HS-5 (cell line): ENCODE measurements around the gene NTRK2.

Source experiments
- DNase-seq: peaks from one replicate; pipeline ENCODE4 v3.0.0-alpha.2; 2012; ENCODE audit warnings: low read depth

NTRK2 gene

GRCh38 chr9:84681516-84682285 is 12.2 kb downstream of the NTRK2 start:
- no peak for DNase-seq

DNA sequence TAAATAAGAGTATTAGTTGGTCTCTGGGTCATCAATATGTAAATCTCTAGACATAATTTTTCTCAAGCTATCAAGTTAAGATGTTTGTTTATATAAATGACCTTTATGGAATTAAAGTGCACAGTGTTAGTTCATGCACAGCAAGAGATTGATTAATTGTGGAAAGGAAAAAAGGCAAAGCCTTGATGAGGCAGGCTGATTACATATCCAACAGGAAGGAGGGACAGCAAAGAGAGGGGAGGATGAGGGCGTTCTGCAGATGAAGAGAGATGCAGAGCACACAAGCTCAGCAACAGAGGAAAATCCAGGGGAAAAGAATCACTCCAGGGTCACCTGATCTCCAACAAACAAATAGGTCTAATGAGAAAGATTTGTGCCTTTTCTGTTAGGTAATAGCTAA is 16.5 kb downstream of the NTRK2 start:
- DNase-seq: no peak

- no peak for DNase-seq
Measured at GRCh38 chr9:84688956-84689355, 19.4 kb downstream of the NTRK2 start.

GRCh38 chr9:84691634-84692033 is 22.1 kb downstream of the NTRK2 start:
- DNase-seq: no peak

GRCh38 chr9:84694248-84694647 is 24.7 kb downstream of the NTRK2 start:
- no peak for DNase-seq

DNA sequence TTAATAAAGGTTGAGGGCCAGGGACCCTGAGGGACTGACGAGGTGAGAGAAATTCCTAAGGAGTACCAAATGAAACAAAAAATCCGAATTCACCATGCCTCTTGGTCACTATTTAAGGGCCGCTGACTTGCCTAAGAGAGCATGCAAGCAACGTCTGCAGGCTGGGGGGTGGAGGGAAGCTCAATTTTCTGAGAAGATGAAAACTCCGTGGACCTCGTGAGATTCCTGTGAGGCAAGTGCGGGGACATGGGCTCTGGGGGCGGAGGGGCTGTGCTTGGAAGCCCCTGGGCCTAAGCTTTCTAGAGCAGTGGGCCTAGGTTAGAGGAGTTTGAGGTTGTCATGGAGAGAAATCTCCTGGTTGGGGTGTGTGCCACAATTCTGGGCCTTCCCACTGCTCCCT is 27.5 kb downstream of the NTRK2 start:
- no peak for DNase-seq

DNA sequence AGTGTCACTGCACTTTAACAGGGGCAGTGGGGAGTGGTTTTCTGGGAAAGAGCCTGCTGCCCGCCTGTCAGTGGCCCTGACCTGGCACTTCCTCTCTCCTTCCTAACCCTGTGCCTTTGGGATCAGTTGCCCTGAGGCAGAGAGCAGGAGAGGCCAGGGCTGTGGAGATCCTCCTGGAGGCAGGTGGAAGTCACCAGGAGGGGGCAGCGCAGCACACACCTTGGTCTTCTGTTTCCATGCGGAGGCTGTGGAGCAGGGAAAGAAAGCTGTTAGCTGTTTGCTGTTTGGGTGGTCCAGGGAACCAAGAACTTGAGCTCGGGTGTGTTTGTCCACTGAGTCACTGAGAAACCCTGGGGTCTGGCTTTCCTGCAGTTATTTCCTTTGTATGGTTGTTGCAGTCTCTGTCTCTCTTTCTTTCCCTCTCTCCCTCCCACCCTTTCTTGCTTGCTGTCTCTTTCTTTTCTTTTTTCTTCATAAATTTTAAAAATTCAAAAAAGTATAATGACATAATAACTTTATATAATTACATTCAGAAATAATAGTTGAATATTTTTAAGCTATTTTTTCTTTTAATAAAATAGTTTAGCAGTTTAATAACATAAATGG is 28.1 kb downstream of the NTRK2 start:
- DNase-seq: no peak

DNA sequence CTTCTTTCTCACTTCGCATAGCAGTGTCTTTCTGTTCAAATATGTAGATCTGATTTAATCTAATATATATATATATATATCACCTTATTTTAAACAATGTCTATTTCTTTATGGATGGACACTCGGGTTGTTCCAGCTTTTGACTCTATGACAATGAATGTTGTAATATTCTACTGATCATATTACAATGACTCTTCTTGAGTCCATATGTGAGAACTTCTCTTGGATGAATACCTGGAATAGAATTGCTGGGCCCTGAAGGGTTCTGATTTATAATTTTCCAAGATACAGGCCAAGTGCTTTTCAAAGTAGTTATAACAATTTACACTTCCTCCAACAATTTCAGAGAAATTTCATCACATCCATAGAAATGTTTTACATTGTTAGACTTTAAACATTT is 28.8 kb downstream of the NTRK2 start:
- DNase-seq: no peak

DNA sequence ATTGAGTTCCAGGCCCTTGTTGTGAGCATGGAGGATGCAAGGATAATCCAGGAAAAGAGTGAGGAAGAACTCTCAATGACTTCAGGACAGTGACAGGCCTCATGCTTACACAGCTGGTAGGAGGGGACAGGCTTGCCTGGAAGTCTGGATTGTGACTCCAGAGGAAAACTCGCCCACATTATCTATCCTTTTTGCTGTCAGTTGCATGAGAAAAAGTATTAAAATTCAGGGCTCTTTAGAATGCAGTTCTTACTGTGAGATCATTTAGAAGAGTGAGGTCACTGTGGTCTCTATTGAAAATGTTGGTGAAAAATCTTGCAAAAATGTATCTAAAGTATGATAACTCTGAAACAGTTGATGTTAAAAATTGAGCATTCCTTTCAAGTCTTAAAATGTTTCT is 30.5 kb downstream of the NTRK2 start:
- DNase-seq: no peak

GRCh38 chr9:84701801-84702200 is 32.3 kb downstream of the NTRK2 start:
- no peak for DNase-seq

DNA sequence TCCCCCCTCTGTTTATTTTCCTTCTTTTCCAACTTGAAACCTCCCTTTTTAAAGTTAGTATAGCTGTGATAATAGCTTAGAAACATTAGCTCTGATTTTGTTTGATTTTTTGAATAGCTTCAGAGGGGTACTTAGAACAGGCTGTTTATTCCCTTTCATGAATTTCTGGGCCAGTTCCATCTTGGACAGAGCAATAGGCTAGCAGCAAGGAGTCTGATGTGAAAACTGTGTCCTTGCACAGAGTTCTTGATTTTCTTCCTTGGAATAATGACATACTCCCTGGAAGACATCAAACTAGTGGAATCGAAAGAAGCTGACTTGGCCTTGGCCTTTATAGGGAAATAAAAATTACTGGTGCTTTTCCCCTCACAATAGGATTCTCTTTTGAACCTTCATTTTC is 32.9 kb downstream of the NTRK2 start:
- no peak for DNase-seq

- DNase-seq: no peak
Measured at GRCh38 chr9:84703793-84704192, 34.3 kb downstream of the NTRK2 start.

GRCh38 chr9:84705128-84705527 is 35.6 kb downstream of the NTRK2 start:
- DNase-seq: no peak

- no peak for DNase-seq
Measured at GRCh38 chr9:84708400-84708799, 38.9 kb downstream of the NTRK2 start.

- DNase-seq: no peak
Measured at GRCh38 chr9:84709056-84709455, 39.5 kb downstream of the NTRK2 start.

- no peak for DNase-seq
Measured at GRCh38 chr9:84710701-84711397, 41.3 kb downstream of the NTRK2 start.

GRCh38 chr9:84711398-84711777 is 41.9 kb downstream of the NTRK2 start:
- no peak for DNase-seq

DNA sequence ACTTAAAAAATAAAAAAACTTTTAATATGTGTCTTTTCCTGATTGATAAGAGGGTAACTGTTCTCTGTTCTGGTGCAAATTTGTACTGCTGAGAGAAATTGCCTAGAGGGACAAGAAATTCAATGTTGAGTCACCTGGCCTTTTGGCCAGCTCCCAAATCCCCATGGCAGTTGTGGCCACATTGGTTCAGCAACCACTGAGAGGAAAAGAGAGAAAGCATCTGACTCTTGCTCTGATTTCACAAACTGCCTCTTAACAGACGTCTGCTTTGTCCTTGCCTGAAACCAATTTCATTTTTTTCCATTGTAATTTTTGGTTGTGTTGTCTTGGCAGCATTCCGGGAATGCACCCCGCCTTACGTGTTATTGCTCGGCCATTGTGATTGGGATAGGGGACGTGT is 42.4 kb downstream of the NTRK2 start:
- peak; percentile 6 for DNase-seq

GRCh38 chr9:84716217-84716616 is 46.7 kb downstream of the NTRK2 start:
- DNase-seq: no peak

DNA sequence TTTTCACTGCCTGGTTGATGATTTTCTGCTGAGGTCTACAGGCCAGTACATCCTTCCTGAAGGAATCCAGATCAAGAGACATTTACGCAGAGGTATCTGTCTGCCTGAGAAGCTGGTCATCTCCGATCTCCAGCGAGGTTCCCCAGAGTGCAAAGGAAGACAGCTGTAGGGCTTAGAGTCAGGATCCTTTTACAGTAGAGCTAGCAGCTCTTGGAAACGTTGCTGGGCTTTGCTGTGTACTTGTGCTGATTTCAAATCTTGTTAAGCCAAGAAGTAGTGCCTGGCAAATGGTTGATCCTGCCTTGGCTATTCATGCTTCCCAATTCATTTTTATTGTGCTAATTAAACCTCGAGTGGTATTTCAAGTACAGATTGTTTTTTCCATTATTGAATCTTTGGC is 48.9 kb downstream of the NTRK2 start:
- no peak for DNase-seq

- no peak for DNase-seq
Measured at GRCh38 chr9:84722388-84722989, 53.0 kb downstream of the NTRK2 start.

- no peak for DNase-seq
Measured at GRCh38 chr9:84723426-84723825, 53.9 kb downstream of the NTRK2 start.

DNA sequence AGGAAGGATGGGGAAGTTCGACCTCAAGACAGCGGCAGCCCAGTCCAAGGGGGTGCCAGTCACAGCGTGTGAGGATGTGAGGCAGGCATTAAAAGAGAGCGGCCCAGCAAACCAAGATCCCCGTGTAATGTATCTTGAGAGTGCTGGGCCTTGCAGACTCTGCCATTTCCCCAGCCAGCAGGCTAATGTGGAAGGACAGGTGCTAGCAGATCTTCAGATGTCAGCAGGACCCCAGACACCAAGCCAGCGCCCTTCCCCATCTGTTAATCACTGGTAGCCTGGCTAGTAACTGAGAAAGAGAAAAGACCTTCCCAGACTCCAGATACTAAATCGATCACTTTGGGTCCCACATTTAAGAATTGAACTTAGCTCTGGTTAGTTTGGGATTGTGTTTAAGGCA is 62.2 kb downstream of the NTRK2 start:
- DNase-seq: no peak
